HepG2 (cell line): ENCODE results near the gene TTC4. TPM values are rescaled to one million over a fixed set of nuclear protein-coding genes. Genes with fewer than 3 reads are reported as not detected.

Source experiments
- ATAC-seq: fragments of 200-7000 bp; cut with Tn5 transposase; 3 replicates; pipeline ENCODE4 v1.9.1; 2020; ENCODE audit warnings: mild to moderate bottlenecking, moderate library complexity
- BruUV-seq: library from RNA; stranded (reverse); fragments of 400-500 nt; replicated peaks from 2 replicates; lab custom pipeline; 2021; lab: Mats Ljungman, UMichigan
- CTCF ChIA-PET: fragments of 300-600 bp; formaldehyde crosslinking; extraction: SDS; loops from one replicate; lab custom pipeline; 2021; ENCODE audit warnings: low total read pairs, inconsistent platforms, low intra/inter-chr PET ratio; lab: Yijun Ruan, JAX
- POLR2A ChIA-PET: fragments of 350-600 bp; sonication (Branson Sonifier 250); formaldehyde crosslinking; loops from one replicate; lab custom pipeline; 2020; ENCODE audit warnings: antibody characterized with exemption, inconsistent platforms; lab: Yijun Ruan, JAX
- DNase-seq: peaks from one replicate; pipeline ENCODE4 v3.0.0-alpha.2; 2015; ENCODE audit warnings: low spot score
- FAIRE-seq: peaks from 3 replicates; lab custom pipeline; 2011; peaks lifted over from hg19 to GRCh38; lab: Jason Lieb, UNC
- H2AFZ ChIP-seq: one replicate; pipeline ENCODE4 v1.6.1; 2011; ENCODE audit warnings: low read length, inconsistent platforms
- H3K27ac ChIP-seq: fragments of 300-600 bp; 3 replicates; pipeline ENCODE4 v1.8.0; 2011; ENCODE audit warnings: mixed run types, mild to moderate bottlenecking, mixed read lengths, low read length, inconsistent platforms; ENCODE audit not compliant: insufficient read depth; ENCODE audit errors: extremely low read length
- H3K27me3 ChIP-seq, 2 experiments: fragments of 200-600 bp in 1 of 2; 2 replicates in 1 of 2; 3 replicates in 1 of 2; pipeline versions ENCODE4 v1.6.0 to v1.8.0; 2011; ENCODE audit warnings: low read length in 2 of 2, mild to moderate bottlenecking in 2 of 2, moderate library complexity in 2 of 2, inconsistent platforms in 1 of 2; ENCODE audit not compliant: insufficient read depth in 2 of 2, control insufficient read depth in 1 of 2
- H3K36me3 ChIP-seq, 2 experiments: fragments of 200-600 bp in 1 of 2; replicated peaks in 1 of 2; 2 replicates in 1 of 2; 3 replicates in 1 of 2; pipeline versions ENCODE4 v1.5.1 to v1.8.0; 2011; ENCODE audit warnings: low read length in 2 of 2, inconsistent platforms in 1 of 2; ENCODE audit not compliant: insufficient read depth in 2 of 2, control insufficient read depth in 1 of 2
- H3K4me1 ChIP-seq: 2 replicates; pipeline ENCODE4 v1.5.1; 2012; ENCODE audit warnings: low read length, inconsistent platforms; ENCODE audit not compliant: insufficient read depth
- H3K4me2 ChIP-seq: 2 replicates; pipeline ENCODE4 v1.6.0; 2011; ENCODE audit warnings: low read depth, low read length, inconsistent platforms
- H3K4me3 ChIP-seq, 3 experiments: fragments of 200-600 bp in 1 of 3; sonication (generic), shearing (Covaris generic) in 1 of 3; replicated peaks in 1 of 3; 2 replicates each; pipeline ENCODE4 v1.5.1; 2011 to 2016; ENCODE audit warnings: low read length in 3 of 3, inconsistent platforms in 2 of 3, low read depth in 2 of 3, mild to moderate bottlenecking in 2 of 3, control low read depth in 1 of 3, mixed read lengths in 1 of 3; ENCODE audit not compliant: insufficient read depth in 1 of 3
- H3K79me2 ChIP-seq: one replicate; pipeline ENCODE4 v1.6.1; 2011; ENCODE audit warnings: low read length, inconsistent platforms; ENCODE audit not compliant: insufficient read depth
- H3K9ac ChIP-seq: 2 replicates; pipeline ENCODE4 v1.6.0; 2011; ENCODE audit warnings: mild to moderate bottlenecking, low read depth, low read length, inconsistent platforms; ENCODE audit not compliant: insufficient read depth
- H3K9me3 ChIP-seq: 2 replicates; pipeline ENCODE4 v1.5.1; 2012; ENCODE audit warnings: mild to moderate bottlenecking, low read length
- H4K20me1 ChIP-seq: 2 replicates; pipeline ENCODE4 v1.6.0; 2011; ENCODE audit warnings: inconsistent platforms, mild to moderate bottlenecking, low read length, moderate library complexity; ENCODE audit not compliant: insufficient read depth
- DMAP1 ChIP-seq: IDR thresholded peaks from 2 replicates; pipeline ENCODE4 v1.6.1; 2016
- ELF1 ChIP-seq: sonication (generic); formaldehyde crosslinking; IDR thresholded peaks from 2 replicates; pipeline ENCODE4 v1.4.0; 2020; ENCODE audit warnings: missing genetic modification reagents
- MATR3 ChIP-seq: sonication (generic); formaldehyde crosslinking; IDR thresholded peaks from 2 replicates; pipeline ENCODE4 v1.4.0; 2020; ENCODE audit warnings: missing genetic modification reagents
- MBD4 ChIP-seq: IDR thresholded peaks from 2 replicates; pipeline ENCODE4 v1.6.1; 2012; ENCODE audit warnings: low read length, inconsistent platforms, borderline replicate concordance
- PAF1 ChIP-seq: IDR thresholded peaks from 2 replicates; pipeline ENCODE4 v1.6.1; 2016; ENCODE audit warnings: missing genetic modification reagents, missing compliant biosample characterization
- PCBP1 ChIP-seq: fragments of 200-400 bp; formaldehyde crosslinking; IDR thresholded peaks from 2 replicates; pipeline ENCODE4 v1.6.1; 2017; ENCODE audit warnings: mild to moderate bottlenecking, low read depth, low read length, borderline replicate concordance
- SP1 ChIP-seq, 2 experiments: fragments of 450-650 bp in 1 of 2; sonication (generic) in 1 of 2; formaldehyde crosslinking in 1 of 2; IDR thresholded peaks; 2 replicates each; pipeline versions ENCODE4 v1.4.0 to v1.6.1; 2016 to 2020; ENCODE audit warnings: missing genetic modification reagents in 1 of 2
- TAF15 ChIP-seq: fragments of 200-400 bp; formaldehyde crosslinking; IDR thresholded peaks from one replicate; pipeline ENCODE4 v1.6.1; 2018; ENCODE audit warnings: mild to moderate bottlenecking, low read depth, low read length; ENCODE audit not compliant: poor library complexity, severe bottlenecking
- TFAP4 ChIP-seq: sonication (generic); IDR thresholded peaks from 2 replicates; pipeline ENCODE4 v1.6.1; 2016; ENCODE audit warnings: low read depth, borderline replicate concordance
- TFE3 ChIP-seq: IDR thresholded peaks from 2 replicates; pipeline ENCODE4 v1.6.1; 2016
- THRA ChIP-seq: sonication (generic); formaldehyde crosslinking; IDR thresholded peaks from 2 replicates; pipeline ENCODE4 v1.4.0; 2020; ENCODE audit warnings: missing genetic modification reagents, borderline replicate concordance
- XRCC5 ChIP-seq: fragments of 200-400 bp; formaldehyde crosslinking; optimal IDR thresholded peaks from 2 replicates; pipeline ENCODE3; 2017; ENCODE audit warnings: mild to moderate bottlenecking, low read length
- ZBTB39 ChIP-seq: sonication (generic); formaldehyde crosslinking; IDR thresholded peaks from 2 replicates; pipeline ENCODE4 v1.5.0; 2020; ENCODE audit warnings: missing genetic modification reagents
- ZFP41 ChIP-seq: sonication (generic); formaldehyde crosslinking; IDR thresholded peaks from 2 replicates; pipeline ENCODE4 v1.4.0; 2020; ENCODE audit warnings: mild to moderate bottlenecking, missing genetic modification reagents, borderline replicate concordance
- ZNF343 ChIP-seq: sonication (generic); formaldehyde crosslinking; IDR thresholded peaks from 2 replicates; pipeline ENCODE4 v1.4.0; 2020; ENCODE audit warnings: mild to moderate bottlenecking, missing genetic modification reagents
- ZNF441 ChIP-seq: sonication (generic); formaldehyde crosslinking; IDR thresholded peaks from 2 replicates; pipeline ENCODE4 v1.7.0; 2021; ENCODE audit warnings: missing genetic modification reagents, borderline replicate concordance
- ZNF652 ChIP-seq: IDR thresholded peaks from 2 replicates; pipeline ENCODE4 v1.6.1; 2016; ENCODE audit warnings: low read depth, borderline replicate concordance
- ZNF841 ChIP-seq: sonication (generic); formaldehyde crosslinking; IDR thresholded peaks from 2 replicates; pipeline ENCODE4 v1.8.1; 2023; ENCODE audit warnings: missing genetic modification reagents, borderline replicate concordance
- WGBS: methylation state at CpG from one replicate; pipeline ENCODE4 v1.1.6; 2017; ENCODE audit warnings: low lambda C conversion rate; 5-methylcytosine and 5-hydroxymethylcytosine counted together
- in situ Hi-C: cut with HindIII; loops from 2 replicates; pipeline ENCODE4 v1.10.0; 2017; ENCODE audit warnings: low pct_unique_long_range_greater_than_20kb; ENCODE audit not compliant: extremely low pct_ligation_motif_present
- intact Hi-C: fragments of 100-400 bp; cut with micrococcal nuclease; formaldehyde crosslinking; loops from one replicate; pipeline ENCODE4 v1.10.0; 2022; ENCODE audit not compliant: unreplicated experiment
- polyA plus RNA-seq, 8 experiments: library from polyadenylated mRNA; depleted of rRNA in 3 of 8; stranded (reverse) in 7 of 8; unstranded in 1 of 8; fragments of >200 nt; fragmentation: Illumina TruSeq in 4 of 8; extraction: Trizol in 4 of 8; gene quantifications; 2 replicates each; pipeline versions ENCODE4 v1.2.1 to v1.2.3, GENCODE V29; 2011 to 2016; ENCODE audit warnings: low read depth in 4 of 8, missing spikeins in 1 of 8, mixed read lengths in 1 of 8; ENCODE audit not compliant: insufficient read depth in 1 of 8
- total RNA-seq, 5 experiments: library from RNA; depleted of rRNA; stranded (reverse); fragments of >200 nt; fragmentation: Illumina TruSeq; extraction: Trizol; gene quantifications; 2 replicates each; pipeline ENCODE4 v1.2.3, GENCODE V29; 2016; ENCODE audit warnings: low read depth in 1 of 5

The TTC4 gene
- total and polyA plus RNA-seq, 2 of the 13 experiments (the other 11 are each of a cell fraction or from before 2014, with no cell fraction given), result 13.1 to 24.7 TPM

- Histone ChIP-seq H3K36me3 (no peaks in the 10 kb centered on the region), H3K4me3 (no peak overlapping the region), H3K4me1 (0 out of 2 replicates have a peak, but pooled peaks cover 6% of the 10 kb centered on the region), H2AFZ (no peak overlapping the region), H3K27me3 (peaks cover 2 to 16% of the 10 kb centered on the region in 2 experiments; a peak in 3 of 5 replicates), H3K4me2 (no peak overlapping the region), H3K27ac (no peak overlapping the region), H3K9me3 (no peaks in the 10 kb centered on the region), H4K20me1 (no peaks in the 10 kb centered on the region), H3K79me2 (no peaks in the 10 kb centered on the region), H3K9ac (no peak overlapping the region)
- ChIA-PET CTCF (no interaction called here), POLR2A (no interaction called here)
- intact Hi-C loops (no loop called here), in situ Hi-C loops (no loop called here)
- no peak for TF ChIP-seq XRCC5
- TF ChIP-seq ZFP41 (CRISPR knock-in tag), result no peak
- no peak for TF ChIP-seq ELF1
- TF ChIP-seq THRA, result no peak
- TF ChIP-seq MBD4, result no peak
- TF ChIP-seq ZBTB39 (CRISPR knock-in tag), result no peak
- TF ChIP-seq ZNF343 (CRISPR knock-in tag), result no peak
- no peak for TF ChIP-seq TFE3 (CRISPR knock-in tag)
- TF ChIP-seq ZNF441, result no peak
- no peak for TF ChIP-seq MATR3
- TF ChIP-seq TFAP4, result no peak
- TF ChIP-seq ZNF652 (CRISPR knock-in tag), result no peak
- no peak for TF ChIP-seq DMAP1 (CRISPR knock-in tag)
- TF ChIP-seq ZNF841, result no peak
- no peak for TF ChIP-seq PAF1 (CRISPR knock-in tag)
- TF ChIP-seq SP1 (IDR thresholded peaks at IDR 0.05), result no peak
- TF ChIP-seq SP1 (CRISPR knock-in tag; IDR thresholded peaks at IDR 0.05), result no peak
- no peak for TF ChIP-seq TAF15
- TF ChIP-seq PCBP1, result no peak
- BruUV-seq, result no TSS peak
- no peak for DNase-seq
- WGBS, result 77% methylated on average over 1 of the region's 1 CpG
- no peak for ATAC-seq
- FAIRE-seq, result no peak
Observed at GRCh38 chr1:54695764-54696163, 19.9 kb upstream of the TTC4 start.
